Skeletal muscle satellite cell (primary cell): ENCODE measurements around the gene TANGO2.
A peak's percentile ranks its signal among the peaks of the same experiment; 100 is the strongest.

Experiments
- H3K27me3 ChIP-seq: 2 replicates; pipeline ENCODE4 v1.7.0; 2013; ENCODE audit warnings: low read length; ENCODE audit not compliant: control insufficient read depth, insufficient read depth
- H3K36me3 ChIP-seq: 2 replicates; pipeline ENCODE4 v1.7.0; 2013; ENCODE audit warnings: mild to moderate bottlenecking, control low read depth, low read length; ENCODE audit not compliant: insufficient read depth
- H3K4me1 ChIP-seq: 2 replicates; pipeline ENCODE4 v1.7.0; 2013; ENCODE audit warnings: low read length; ENCODE audit not compliant: control insufficient read depth, insufficient read depth
- H3K4me2 ChIP-seq: 2 replicates; pipeline ENCODE4 v1.7.0; 2013; ENCODE audit warnings: mild to moderate bottlenecking, low read length
- H3K4me3 ChIP-seq: 2 replicates; pipeline ENCODE4 v1.7.0; 2013; ENCODE audit warnings: low read length
- H3K9ac ChIP-seq: 2 replicates; pipeline ENCODE4 v1.7.0; 2013; ENCODE audit warnings: mild to moderate bottlenecking, low read depth, low read length, moderate library complexity
- H3K9me3 ChIP-seq: replicated peaks from 2 replicates; pipeline ENCODE4 v1.7.0; 2013; ENCODE audit warnings: mild to moderate bottlenecking, control low read depth, low read length

TANGO2 gene

GRCh38 chr22:20017622-20017958, 3.3 kb upstream of the TANGO2 start:
- Histone ChIP-seq H3K9me3 (no peaks in the 10 kb centered on the region), H3K4me2 (peak overlapping the region; percentile 82)

GRCh38 chr22:20018001-20018400, 2.9 kb upstream of the TANGO2 start:
- Histone ChIP-seq H3K36me3 (no peaks in the 10 kb centered on the region), H3K4me2 (no peak overlapping the region), H3K4me1 (peaks cover 23% of the 10 kb centered on the region), H3K9me3 (no peaks in the 10 kb centered on the region), H3K27me3 (peaks cover 28% of the 10 kb centered on the region), H3K4me3 (no peak overlapping the region), H3K9ac (no peak overlapping the region)

More at GRCh38 chr22:20017622-20017958, 3.3 kb upstream of the TANGO2 start:
- no peak overlapping the region for H3K4me3 ChIP-seq
- no peak overlapping the region for H3K9ac ChIP-seq
- H3K4me1 ChIP-seq: peaks cover 23% of the 10 kb centered on the region
- H3K27me3 ChIP-seq: peaks cover 28% of the 10 kb centered on the region
- no peaks in the 10 kb centered on the region for H3K36me3 ChIP-seq

- Histone ChIP-seq H3K36me3 (no peaks in the 10 kb centered on the region), H3K9me3 (no peaks in the 10 kb centered on the region), H3K27me3 (peaks cover 24% of the 10 kb centered on the region), H3K4me2 (peak overlapping the region; percentile 95), H3K9ac (no peak overlapping the region), H3K4me1 (peaks cover 21% of the 10 kb centered on the region), H3K4me3 (no peak overlapping the region)
Measured at GRCh38 chr22:20019661-20020532, 1.0 kb upstream of the TANGO2 start.

- no peaks in the 10 kb centered on the region for H3K9me3 ChIP-seq
Measured at GRCh38 chr22:20021196-20022181, 579 bp downstream of the TANGO2 start.

GRCh38 chr22:20022231-20022977, 1.5 kb downstream of the TANGO2 start:
- Histone ChIP-seq H3K4me2 (peak overlapping the region; percentile 98), H3K36me3 (peaks cover 3% of the 10 kb centered on the region), H3K4me3 (peak overlapping the region; percentile 90), H3K27me3 (peaks cover 12% of the 10 kb centered on the region), H3K9ac (peak overlapping the region; percentile 98), H3K9me3 (no peaks in the 10 kb centered on the region), H3K4me1 (peaks cover 16% of the 10 kb centered on the region)

More at GRCh38 chr22:20021196-20022181, 579 bp downstream of the TANGO2 start:
- peak overlapping the region; percentile 90 for H3K4me3 ChIP-seq
- peak overlapping the region; percentile 98 for H3K9ac ChIP-seq
- peaks cover 21% of the 10 kb centered on the region for H3K4me1 ChIP-seq
- no peaks in the 10 kb centered on the region for H3K36me3 ChIP-seq
- peaks cover 16% of the 10 kb centered on the region for H3K27me3 ChIP-seq
- H3K4me2 ChIP-seq: peak overlapping the region; percentile 98

GRCh38 chr22:20022978-20023613, 2.2 kb downstream of the TANGO2 start:
- no peak overlapping the region for H3K9ac ChIP-seq
- no peak overlapping the region for H3K4me3 ChIP-seq
- H3K27me3 ChIP-seq: peaks cover 5% of the 10 kb centered on the region
- H3K4me1 ChIP-seq: peaks cover 16% of the 10 kb centered on the region
- H3K9me3 ChIP-seq: no peaks in the 10 kb centered on the region
- H3K36me3 ChIP-seq: peaks cover 3% of the 10 kb centered on the region
- H3K4me2 ChIP-seq: peak overlapping the region; percentile 98

GRCh38 chr22:20024225-20024624, 3.3 kb downstream of the TANGO2 start:
- H3K4me2 ChIP-seq: no peak overlapping the region
- H3K4me3 ChIP-seq: no peak overlapping the region
- H3K9me3 ChIP-seq: no peaks in the 10 kb centered on the region
- peaks cover 16% of the 10 kb centered on the region for H3K4me1 ChIP-seq
- no peak overlapping the region for H3K9ac ChIP-seq
- peaks cover 3% of the 10 kb centered on the region for H3K36me3 ChIP-seq
- no peaks in the 10 kb centered on the region for H3K27me3 ChIP-seq

GRCh38 chr22:20024650-20025397, 3.9 kb downstream of the TANGO2 start:
- H3K36me3 ChIP-seq: peaks cover 3% of the 10 kb centered on the region
- peaks cover 16% of the 10 kb centered on the region for H3K4me1 ChIP-seq
- no peaks in the 10 kb centered on the region for H3K27me3 ChIP-seq
- H3K9ac ChIP-seq: no peak overlapping the region
- no peak overlapping the region for H3K4me3 ChIP-seq
- H3K9me3 ChIP-seq: no peaks in the 10 kb centered on the region
- no peak overlapping the region for H3K4me2 ChIP-seq

- no peak overlapping the region for H3K4me2 ChIP-seq
- no peaks in the 10 kb centered on the region for H3K9me3 ChIP-seq
- no peaks in the 10 kb centered on the region for H3K27me3 ChIP-seq
- H3K4me1 ChIP-seq: peaks cover 13% of the 10 kb centered on the region
- no peak overlapping the region for H3K4me3 ChIP-seq
- H3K36me3 ChIP-seq: peaks cover 3% of the 10 kb centered on the region
- H3K9ac ChIP-seq: no peak overlapping the region
Measured at GRCh38 chr22:20025401-20026203, 4.7 kb downstream of the TANGO2 start.
